ENCODE results near the gene CCDC201. TPM values are rescaled to one million over a fixed set of nuclear protein-coding genes. Genes with fewer than 3 reads are reported as not detected.

Gene CCDC201, protein sequence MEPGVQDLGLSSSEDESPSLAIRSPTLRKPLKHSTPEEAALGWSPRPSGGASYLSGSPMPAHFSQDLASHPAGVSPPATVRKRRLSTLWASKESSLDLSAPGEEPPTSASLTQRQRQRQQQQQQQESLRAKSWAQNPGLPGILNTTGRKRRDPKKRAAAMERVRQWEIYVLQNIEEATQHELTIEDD
- total RNA-seq = not detected in 2 replicates

DNA sequence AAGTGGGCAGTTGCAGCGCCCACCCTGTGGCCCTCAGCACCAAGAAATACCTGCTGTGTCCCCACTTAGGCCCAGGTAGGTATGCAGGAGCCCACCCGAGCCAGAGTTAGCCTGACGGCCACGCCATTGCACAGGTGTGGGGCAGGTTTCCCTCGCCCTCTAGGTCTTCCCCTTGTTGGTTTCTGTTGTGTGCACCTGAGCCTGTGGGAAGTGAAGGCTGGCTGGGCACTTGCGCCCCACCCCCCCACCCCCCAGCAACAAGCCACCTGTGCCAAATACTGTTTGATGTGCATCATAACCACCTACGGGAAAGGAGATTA lies at the start of gene CCDC201:
TSS of gene CCDC201 (minus strand) at position 48 of the 320 bp plus-strand sequence. CDS start 75 bp downstream, outside the sequence.

DNA sequence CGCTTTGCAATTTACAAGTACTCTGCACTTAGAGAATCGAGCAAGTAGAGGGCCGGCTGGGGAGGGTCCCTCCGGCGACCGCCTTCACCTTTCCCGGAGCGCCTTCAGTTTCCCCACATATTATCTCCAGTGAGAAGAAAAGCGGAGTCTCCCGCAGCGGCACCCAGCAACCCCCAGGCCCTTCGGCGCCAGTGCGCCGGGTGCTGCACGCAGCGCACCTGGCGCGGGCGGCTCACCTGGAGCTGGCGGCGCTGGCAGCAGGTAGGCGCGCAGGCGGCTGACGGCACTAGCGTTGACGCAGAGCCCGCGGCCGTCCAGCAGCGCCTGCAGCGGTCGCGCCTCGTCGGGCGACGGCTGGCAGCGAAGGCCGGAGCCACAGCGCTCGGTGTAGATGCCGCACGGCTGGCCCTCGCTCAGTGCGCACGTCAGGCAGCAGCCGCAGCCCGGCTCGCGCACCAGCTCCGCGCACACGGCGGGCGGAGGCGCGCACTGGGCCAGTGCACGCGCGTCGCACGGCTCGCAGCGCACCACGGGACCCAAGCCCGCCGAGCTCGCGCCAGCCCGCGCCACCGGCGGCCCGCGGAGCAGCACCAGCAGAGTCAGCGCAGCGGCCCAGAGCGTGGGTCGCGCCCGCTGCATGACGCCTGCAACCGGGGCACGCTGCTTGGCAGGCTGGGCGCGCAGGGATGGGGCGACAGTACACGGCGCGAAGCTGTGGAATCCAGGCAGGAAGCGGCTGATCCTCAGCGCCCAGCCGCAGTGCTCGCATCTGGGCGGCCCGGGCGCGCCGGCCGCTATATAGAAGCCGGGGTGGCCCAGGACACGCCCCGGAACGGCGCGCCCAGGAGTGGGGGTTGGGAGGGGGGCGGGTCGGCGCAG lies 47.9 kb upstream of the CCDC201 start, which contains the start of gene IGFBP3:
TSS of gene IGFBP3 (minus strand) at position 771 of the 879 bp plus-strand sequence. CDS start at position 639, 132 bp downstream.

DNA sequence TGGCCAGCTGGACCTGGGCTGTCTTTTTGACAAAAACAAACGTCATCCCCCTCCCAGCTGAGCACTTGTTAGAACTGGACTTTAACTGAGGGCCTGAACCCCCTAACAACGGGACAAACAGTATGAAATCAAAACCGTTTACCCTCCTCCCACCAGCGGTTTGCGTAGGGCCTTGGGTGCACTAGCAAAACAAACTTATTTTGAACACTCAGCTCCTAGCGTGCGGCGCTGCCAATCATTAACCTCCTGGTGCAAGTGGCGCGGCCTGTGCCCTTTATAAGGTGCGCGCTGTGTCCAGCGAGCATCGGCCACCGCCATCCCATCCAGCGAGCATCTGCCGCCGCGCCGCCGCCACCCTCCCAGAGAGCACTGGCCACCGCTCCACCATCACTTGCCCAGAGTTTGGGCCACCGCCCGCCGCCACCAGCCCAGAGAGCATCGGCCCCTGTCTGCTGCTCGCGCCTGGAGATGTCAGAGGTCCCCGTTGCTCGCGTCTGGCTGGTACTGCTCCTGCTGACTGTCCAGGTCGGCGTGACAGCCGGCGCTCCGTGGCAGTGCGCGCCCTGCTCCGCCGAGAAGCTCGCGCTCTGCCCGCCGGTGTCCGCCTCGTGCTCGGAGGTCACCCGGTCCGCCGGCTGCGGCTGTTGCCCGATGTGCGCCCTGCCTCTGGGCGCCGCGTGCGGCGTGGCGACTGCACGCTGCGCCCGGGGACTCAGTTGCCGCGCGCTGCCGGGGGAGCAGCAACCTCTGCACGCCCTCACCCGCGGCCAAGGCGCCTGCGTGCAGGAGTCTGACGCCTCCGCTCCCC lies 15.5 kb upstream of the CCDC201 start, which contains the start of gene IGFBP1:
TSS of gene IGFBP1 (plus strand) at position 304 of the 808 bp plus-strand sequence. CDS start at position 469, 165 bp downstream.

Small RNA genes within 50 kb of the gene (small RNA-seq; reads per million reads assigned to genes)
- not detected for gene RNU6-326P

Other genes with a start within 250 kb of the CCDC201 start
- gene IGFBP1, start 15.4 kb upstream of the CCDC201 start, total RNA-seq = 0.12 TPM in 1 of 2 replicates, not detected in the other
- gene IGFBP3, start 48.2 kb upstream of the CCDC201 start, total RNA-seq = 38.9 and 89.6 TPM in 2 replicates

All from hair follicle dermal papilla cell (primary cell).